ENCODE results near the gene CNNM1. TPM values are rescaled to one million over a fixed set of nuclear protein-coding genes. Genes with fewer than 3 reads are reported as not detected.

The CNNM1 gene
- total RNA-seq, 2 experiments from 2014 or later, result 1.4 to 1.5 TPM

DNA sequence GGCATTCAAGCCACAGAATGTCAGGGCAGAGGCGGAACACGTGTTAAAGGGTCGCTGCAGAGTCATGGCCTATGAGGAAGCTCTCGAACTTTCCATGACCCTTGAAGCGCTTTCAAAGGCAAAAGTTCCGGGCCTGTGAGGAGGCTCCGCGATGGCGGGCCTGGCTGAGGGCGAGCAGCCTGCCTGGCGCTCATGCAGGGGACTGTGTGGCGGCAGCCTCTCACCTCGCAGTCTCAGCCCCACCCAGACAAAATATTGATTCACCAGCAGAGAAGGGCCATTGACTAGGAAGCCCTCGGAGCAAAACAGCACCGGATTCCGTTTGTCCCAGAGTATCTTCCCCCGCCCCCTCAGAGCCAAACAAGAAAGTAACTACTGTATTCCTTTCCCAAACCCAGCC, 12.8 kb upstream of the CNNM1 start:
- H3K4me1 Mint-ChIP-seq, result no peaks in the 10 kb centered on the region
- H3K27me3 Mint-ChIP-seq, result peaks cover 11% of the 10 kb centered on the region
- intact Hi-C loops (cut with DNase I, micrococcal nuclease), result no loop called here
- no peak overlapping the region for H3K27ac Mint-ChIP-seq
- H3K9me3 Mint-ChIP-seq (ENCODE audit: low read depth), result no peaks in the 10 kb centered on the region
- no peak for ATAC-seq
- POLR2A ChIA-PET, result no interaction called here
- no peak overlapping the region for H3K4me3 Mint-ChIP-seq
- DNase-seq, result no peak
- no peaks in the 10 kb centered on the region for H3K36me3 Mint-ChIP-seq (ENCODE audit: low read depth)
- CTCF ChIA-PET, result no interaction called here

DNA sequence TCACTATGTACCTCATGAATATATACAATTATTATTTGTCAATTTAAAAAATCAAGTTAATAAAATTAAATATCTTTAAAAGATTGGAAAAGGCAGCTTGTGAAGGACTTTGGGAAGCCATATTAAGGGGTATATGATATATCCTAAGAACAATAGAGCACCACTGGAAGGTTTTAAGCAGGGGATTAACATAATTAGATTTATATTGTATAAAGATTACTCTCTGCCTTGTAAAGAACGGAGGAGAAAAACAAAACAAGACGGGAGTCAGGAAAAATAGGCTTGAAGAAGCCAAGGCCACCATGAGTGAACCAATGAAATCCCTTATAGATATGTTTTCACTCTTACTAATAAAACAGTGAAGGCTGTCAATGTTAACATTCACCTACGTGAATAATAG, 11.1 kb upstream of the CNNM1 start:
- CTCF ChIA-PET, result no interaction called here

DNA sequence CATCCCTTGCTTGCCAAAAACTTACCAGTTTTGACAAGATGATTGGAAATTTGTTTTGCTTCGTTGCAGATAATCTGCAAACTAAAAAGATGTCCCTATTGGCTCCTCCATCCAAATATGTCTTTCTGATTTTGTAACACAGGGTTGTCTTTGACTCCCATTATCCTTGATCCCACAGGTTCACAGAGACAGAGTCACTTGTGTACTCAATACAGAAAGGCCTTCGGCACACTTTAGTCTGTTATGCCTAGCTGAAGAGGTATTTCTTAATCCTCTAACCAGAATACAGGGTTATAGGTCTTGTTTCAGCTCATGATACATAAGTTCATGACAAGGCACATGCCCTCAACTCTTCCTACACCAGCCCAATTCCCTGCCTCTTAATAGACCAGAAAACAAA, 10.7 kb upstream of the CNNM1 start:
- intact Hi-C loops (cut with DNase I, micrococcal nuclease), result no loop called here
- no peak for DNase-seq
- H3K4me1 Mint-ChIP-seq, result no peaks in the 10 kb centered on the region
- H3K27ac Mint-ChIP-seq, result no peak overlapping the region
- peaks cover 20% of the 10 kb centered on the region for H3K27me3 Mint-ChIP-seq
- no peaks in the 10 kb centered on the region for H3K9me3 Mint-ChIP-seq (ENCODE audit: low read depth)
- H3K4me3 Mint-ChIP-seq, result no peak overlapping the region
- POLR2A ChIA-PET, result no interaction called here
- no peak for ATAC-seq
- H3K36me3 Mint-ChIP-seq (ENCODE audit: low read depth), result no peaks in the 10 kb centered on the region
- CTCF ChIA-PET, result no interaction called here

More for the DNA sequence above, 11.1 kb upstream of the CNNM1 start:
- Mint-ChIP-seq H3K27me3 (peaks cover 18% of the 10 kb centered on the region), H3K4me1 (no peaks in the 10 kb centered on the region), H3K36me3 (ENCODE audit: low read depth) (no peaks in the 10 kb centered on the region), H3K27ac (no peak overlapping the region), H3K4me3 (no peak overlapping the region), H3K9me3 (ENCODE audit: low read depth) (no peaks in the 10 kb centered on the region)
- ATAC-seq, result no peak
- no peak for DNase-seq
- intact Hi-C loops (cut with DNase I, micrococcal nuclease), result no loop called here
- POLR2A ChIA-PET, result no interaction called here

DNA sequence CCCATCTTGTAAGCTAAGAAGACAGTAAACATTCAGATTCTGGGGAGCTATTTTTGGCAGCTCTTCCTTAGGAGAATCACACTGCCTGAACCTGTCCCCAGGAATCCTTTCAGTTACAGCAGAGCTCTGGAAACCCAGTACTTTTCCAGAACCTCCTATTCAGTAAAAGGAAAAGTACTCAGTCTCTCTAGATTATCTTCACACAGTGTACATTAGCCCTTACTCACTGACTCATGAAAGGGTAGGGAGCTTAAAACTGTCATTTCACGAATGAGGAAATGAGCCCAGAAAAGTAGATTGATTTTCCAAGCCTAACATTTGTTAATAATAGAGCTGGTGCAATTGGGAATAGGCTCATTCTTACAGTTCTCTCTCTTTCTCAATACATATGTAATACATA, 3.9 kb upstream of the CNNM1 start:
- peaks cover 4% of the 10 kb centered on the region for H3K36me3 Mint-ChIP-seq (ENCODE audit: low read depth)
- CTCF ChIA-PET, result no interaction called here

DNA sequence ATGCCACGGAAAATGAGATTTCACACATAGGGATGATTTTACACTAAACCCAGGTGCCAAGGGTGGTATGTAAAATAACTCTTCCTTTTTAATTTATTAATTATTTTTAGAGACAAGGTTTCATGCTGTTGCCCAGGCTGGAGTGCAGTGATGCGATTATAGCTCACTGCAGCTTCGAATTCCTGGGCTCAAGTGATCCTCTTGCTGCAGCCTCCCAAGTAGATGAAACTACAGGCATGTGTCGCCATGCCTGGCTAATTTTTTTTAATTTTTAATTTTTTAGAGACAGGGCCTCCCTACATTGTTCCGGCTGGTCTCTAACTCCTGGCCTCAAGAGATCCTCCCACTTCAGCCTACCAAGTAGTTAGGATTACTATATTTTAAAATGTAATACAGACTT, 2.3 kb upstream of the CNNM1 start:
- no peak overlapping the region for H3K4me3 Mint-ChIP-seq
- no peak for ATAC-seq
- CTCF ChIA-PET, result no interaction called here
- H3K4me1 Mint-ChIP-seq, result peaks cover 5% of the 10 kb centered on the region
- intact Hi-C loops (cut with DNase I, micrococcal nuclease), result no loop called here
- peaks cover 4% of the 10 kb centered on the region for H3K36me3 Mint-ChIP-seq (ENCODE audit: low read depth)
- no peak for DNase-seq
- no peak overlapping the region for H3K27ac Mint-ChIP-seq
- POLR2A ChIA-PET, result no interaction called here
- no peaks in the 10 kb centered on the region for H3K9me3 Mint-ChIP-seq (ENCODE audit: low read depth)
- H3K27me3 Mint-ChIP-seq, result peaks cover 32% of the 10 kb centered on the region

More for the DNA sequence above, 3.9 kb upstream of the CNNM1 start:
- intact Hi-C loops (cut with DNase I, micrococcal nuclease), result no loop called here
- no peaks in the 10 kb centered on the region for H3K9me3 Mint-ChIP-seq (ENCODE audit: low read depth)
- POLR2A ChIA-PET, result no interaction called here
- H3K4me3 Mint-ChIP-seq, result no peak overlapping the region
- H3K27me3 Mint-ChIP-seq, result peaks cover 25% of the 10 kb centered on the region
- ATAC-seq (no peak), DNase-seq (no peak)
- no peaks in the 10 kb centered on the region for H3K4me1 Mint-ChIP-seq
- no peak overlapping the region for H3K27ac Mint-ChIP-seq

DNA sequence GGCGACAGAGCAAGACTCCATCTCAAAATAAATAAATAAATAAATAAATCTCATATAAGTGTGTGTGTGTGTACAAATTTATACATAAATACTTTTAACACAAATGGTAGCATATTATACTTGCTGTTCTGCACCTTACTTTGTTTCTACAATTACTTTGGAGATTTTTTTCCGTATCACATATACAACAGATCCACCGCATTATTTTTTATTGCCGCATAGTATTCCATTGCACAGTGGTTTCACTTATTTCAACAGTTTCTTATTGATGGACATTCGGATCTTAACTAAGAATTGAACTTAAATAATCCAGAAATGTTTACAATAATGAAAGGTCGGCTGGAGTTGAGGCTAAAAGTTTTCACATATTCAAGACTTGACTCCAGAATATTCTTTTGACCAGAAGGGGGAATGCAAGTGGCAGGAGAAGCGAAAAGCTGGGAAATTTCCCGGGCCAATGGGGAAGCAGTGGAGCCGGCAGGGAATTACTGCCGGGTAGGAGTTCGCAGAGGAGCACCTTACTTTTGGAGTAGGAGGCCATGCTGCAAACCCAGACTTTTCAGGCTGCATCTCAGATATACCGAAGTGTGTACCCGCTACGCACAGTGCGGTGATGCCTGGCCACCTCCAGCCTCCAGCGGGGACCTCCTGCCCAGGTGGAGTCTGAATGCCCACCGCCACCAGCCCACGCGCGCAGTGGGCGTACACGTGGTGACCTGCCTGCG, 415 bp upstream of the CNNM1 start:
- intact Hi-C loops (cut with DNase I, micrococcal nuclease), result no loop called here
- POLR2A ChIA-PET, result interaction anchor here (0.6 kb wide), 1 partner anchor 9 kb away, joined by 3 read pairs; no protein-coding TSS in a partner anchor

DNA sequence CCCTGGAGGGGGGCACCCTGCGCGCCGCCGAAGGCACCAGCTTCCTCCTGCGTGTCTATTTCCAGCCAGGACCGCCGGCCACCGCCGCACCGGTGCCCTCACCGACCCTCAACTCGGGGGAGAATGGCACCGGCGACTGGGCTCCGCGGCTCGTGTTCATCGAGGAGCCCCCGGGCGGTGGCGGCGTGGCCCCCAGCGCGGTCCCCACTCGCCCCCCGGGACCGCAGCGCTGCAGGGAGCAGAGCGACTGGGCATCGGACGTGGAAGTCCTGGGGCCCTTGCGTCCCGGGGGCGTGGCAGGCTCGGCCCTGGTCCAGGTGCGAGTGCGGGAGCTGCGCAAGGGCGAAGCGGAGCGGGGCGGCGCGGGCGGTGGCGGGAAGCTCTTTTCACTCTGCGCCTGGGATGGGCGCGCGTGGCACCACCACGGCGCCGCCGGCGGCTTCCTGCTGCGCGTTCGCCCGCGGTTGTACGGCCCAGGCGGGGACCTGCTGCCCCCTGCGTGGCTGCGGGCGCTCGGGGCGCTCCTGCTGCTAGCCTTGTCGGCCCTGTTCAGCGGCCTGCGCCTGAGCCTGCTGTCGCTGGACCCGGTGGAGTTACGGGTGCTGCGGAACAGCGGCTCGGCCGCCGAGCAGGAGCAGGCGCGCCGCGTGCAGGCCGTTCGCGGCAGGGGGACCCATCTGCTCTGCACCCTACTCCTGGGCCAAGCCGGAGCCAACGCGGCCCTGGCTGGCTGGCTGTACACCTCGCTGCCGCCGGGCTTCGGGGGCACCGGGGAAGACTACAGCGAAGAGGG, 594 bp downstream of the CNNM1 start:
- no peak overlapping the region for H3K27ac Mint-ChIP-seq
- peaks cover 4% of the 10 kb centered on the region for H3K36me3 Mint-ChIP-seq (ENCODE audit: low read depth)
- ChIA-PET CTCF (interaction anchor here (0.9 kb wide), 1 partner anchor 9 kb away, joined by 3 read pairs; no protein-coding TSS in a partner anchor), POLR2A (no interaction called here)
- H3K4me3 Mint-ChIP-seq, result peak overlapping the region; percentile 66
- H3K4me1 Mint-ChIP-seq, result peaks cover 5% of the 10 kb centered on the region
- intact Hi-C loops (cut with DNase I, micrococcal nuclease), result loop anchor here in 1 of 2 experiments (5.0 kb wide), 1 partner anchor 97 kb away; no protein-coding TSS in a partner anchor
- peaks cover 33% of the 10 kb centered on the region for H3K27me3 Mint-ChIP-seq
- ATAC-seq (peak; percentile 41), DNase-seq (peak; percentile 41)
- H3K9me3 Mint-ChIP-seq (ENCODE audit: low read depth), result no peaks in the 10 kb centered on the region

More for the DNA sequence above, 415 bp upstream of the CNNM1 start:
- ATAC-seq (no peak), DNase-seq (no peak)
- H3K27ac Mint-ChIP-seq, result no peak overlapping the region
- H3K4me3 Mint-ChIP-seq, result peak overlapping the region; percentile 27
- no peaks in the 10 kb centered on the region for H3K9me3 Mint-ChIP-seq (ENCODE audit: low read depth)
- peaks cover 33% of the 10 kb centered on the region for H3K27me3 Mint-ChIP-seq
- H3K36me3 Mint-ChIP-seq (ENCODE audit: low read depth), result peaks cover 4% of the 10 kb centered on the region
- CTCF ChIA-PET, result interaction anchor here (0.9 kb wide), 1 partner anchor 8 kb away, joined by 3 read pairs; no protein-coding TSS in a partner anchor
- H3K4me1 Mint-ChIP-seq, result peaks cover 5% of the 10 kb centered on the region

DNA sequence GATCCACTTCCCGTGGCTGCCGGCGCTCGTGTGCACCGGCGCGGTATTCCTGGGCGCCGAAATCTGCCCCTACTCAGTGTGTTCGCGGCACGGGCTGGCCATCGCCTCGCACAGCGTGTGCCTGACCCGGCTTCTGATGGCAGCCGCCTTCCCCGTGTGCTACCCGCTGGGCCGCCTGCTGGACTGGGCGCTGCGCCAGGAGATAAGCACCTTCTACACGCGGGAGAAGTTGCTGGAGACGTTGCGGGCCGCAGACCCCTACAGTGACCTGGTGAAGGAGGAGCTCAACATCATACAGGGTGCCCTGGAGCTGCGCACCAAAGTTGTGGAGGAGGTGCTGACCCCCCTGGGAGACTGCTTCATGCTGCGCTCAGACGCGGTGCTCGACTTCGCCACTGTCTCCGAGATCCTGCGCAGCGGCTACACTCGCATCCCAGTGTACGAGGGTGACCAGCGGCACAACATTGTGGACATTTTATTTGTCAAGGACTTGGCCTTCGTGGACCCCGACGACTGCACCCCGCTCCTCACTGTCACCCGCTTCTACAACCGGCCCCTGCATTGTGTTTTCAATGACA, 1.3 kb downstream of the CNNM1 start:
- intact Hi-C loops (cut with DNase I, micrococcal nuclease), result loop anchor here in 1 of 2 experiments (5.0 kb wide), 1 partner anchor 98 kb away; no protein-coding TSS in a partner anchor
- no peak overlapping the region for H3K27ac Mint-ChIP-seq
- POLR2A ChIA-PET, result no interaction called here

DNA sequence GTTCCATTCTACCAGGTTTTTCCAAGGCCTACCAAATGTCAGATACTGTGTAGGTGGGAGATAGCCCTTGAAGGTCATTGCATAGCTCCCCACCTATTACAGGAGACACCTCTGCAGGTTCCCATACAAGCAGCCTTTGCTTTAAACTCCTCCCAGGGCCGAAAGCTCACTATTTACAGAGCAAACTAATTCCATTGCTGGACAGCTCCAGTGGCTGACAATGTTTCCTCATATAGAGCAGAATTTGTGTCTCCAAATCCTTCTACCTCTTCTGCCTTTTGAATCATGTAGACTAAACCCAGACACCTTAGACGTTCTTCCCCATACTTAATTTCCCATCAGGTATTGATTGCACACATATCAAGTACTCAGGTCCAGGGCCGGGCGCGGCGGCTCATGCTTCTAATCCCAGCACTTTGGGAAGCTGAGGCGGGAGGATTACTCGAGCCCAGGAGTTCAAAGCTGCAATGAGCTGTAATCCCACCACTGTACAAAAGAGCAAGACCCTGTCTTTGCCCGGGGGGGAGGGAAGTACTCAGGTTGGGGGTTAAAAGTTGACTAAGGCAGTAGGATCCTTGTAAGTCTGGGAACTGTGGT, 2.1 kb downstream of the CNNM1 start:
- CTCF ChIA-PET, result no interaction called here
- peak overlapping the region; percentile 66 for H3K4me3 Mint-ChIP-seq
- peaks cover 31% of the 10 kb centered on the region for H3K27me3 Mint-ChIP-seq
- H3K9me3 Mint-ChIP-seq (ENCODE audit: low read depth), result no peaks in the 10 kb centered on the region
- H3K36me3 Mint-ChIP-seq (ENCODE audit: low read depth), result peaks cover 4% of the 10 kb centered on the region
- intact Hi-C loops (cut with DNase I, micrococcal nuclease), result loop anchor here in 1 of 2 experiments (5.0 kb wide), 1 partner anchor 99 kb away; no protein-coding TSS in a partner anchor
- POLR2A ChIA-PET, result no interaction called here
- H3K27ac Mint-ChIP-seq, result no peak overlapping the region
- no peak for ATAC-seq
- no peak for DNase-seq
- H3K4me1 Mint-ChIP-seq, result peaks cover 5% of the 10 kb centered on the region

More for the DNA sequence above, 1.3 kb downstream of the CNNM1 start:
- Mint-ChIP-seq H3K36me3 (ENCODE audit: low read depth) (peaks cover 4% of the 10 kb centered on the region), H3K27me3 (peaks cover 33% of the 10 kb centered on the region), H3K9me3 (ENCODE audit: low read depth) (no peaks in the 10 kb centered on the region), H3K4me1 (peaks cover 5% of the 10 kb centered on the region), H3K4me3 (peak overlapping the region; percentile 66)
- DNase-seq (peak; percentile 10), ATAC-seq (no peak)
- CTCF ChIA-PET, result no interaction called here

DNA sequence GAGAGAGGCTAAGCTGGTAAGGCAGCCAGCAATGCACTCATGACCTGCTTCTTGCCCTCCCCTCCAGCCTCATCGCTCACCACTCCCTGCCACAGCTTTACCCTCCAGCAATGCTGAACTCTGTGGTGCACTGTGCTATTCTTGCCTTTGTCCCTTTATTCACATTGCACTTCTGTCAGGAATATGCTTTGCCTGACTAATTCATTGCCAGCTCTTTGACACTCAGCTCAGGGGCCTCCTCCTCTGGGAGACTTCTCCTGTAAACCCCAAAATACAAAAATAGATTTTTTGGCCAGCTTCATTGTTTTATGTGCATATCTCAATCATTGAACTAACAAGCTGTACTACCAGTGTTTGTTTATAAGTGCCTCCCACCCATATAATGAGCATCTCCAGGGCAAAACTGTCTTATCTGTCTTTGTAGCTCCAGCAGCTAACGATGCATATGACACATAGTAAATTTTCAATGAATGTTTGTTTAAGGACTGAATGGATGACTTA, 8.2 kb downstream of the CNNM1 start:
- ChIA-PET CTCF (no interaction called here), POLR2A (no interaction called here)
- intact Hi-C loops (cut with DNase I, micrococcal nuclease), result no loop called here
- ATAC-seq (no peak), DNase-seq (no peak)
- no peaks in the 10 kb centered on the region for H3K9me3 Mint-ChIP-seq (ENCODE audit: low read depth)
- H3K4me1 Mint-ChIP-seq, result no peaks in the 10 kb centered on the region
- peaks cover 6% of the 10 kb centered on the region for H3K27me3 Mint-ChIP-seq
- H3K36me3 Mint-ChIP-seq (ENCODE audit: low read depth), result no peaks in the 10 kb centered on the region
- H3K27ac Mint-ChIP-seq, result no peak overlapping the region
- H3K4me3 Mint-ChIP-seq, result no peak overlapping the region

DNA sequence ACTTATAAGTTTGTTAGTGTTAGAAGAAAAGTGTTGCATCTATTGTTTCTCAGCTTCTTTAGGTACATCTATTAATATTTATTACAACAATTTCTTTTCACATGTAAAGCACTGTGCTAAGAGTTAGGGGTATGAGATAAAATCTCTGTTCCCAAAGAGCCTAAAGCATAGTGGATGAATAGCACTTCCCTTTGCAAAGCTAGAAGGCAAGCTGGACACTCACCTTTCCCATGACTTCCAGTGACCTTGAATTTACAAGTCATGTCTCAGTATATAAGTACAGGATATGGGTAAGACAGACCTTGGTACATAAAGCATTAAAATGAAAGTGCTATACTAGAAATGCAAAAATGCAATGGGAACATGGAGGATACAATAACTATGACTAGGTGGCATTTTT, 8.7 kb downstream of the CNNM1 start:
- no peaks in the 10 kb centered on the region for H3K36me3 Mint-ChIP-seq (ENCODE audit: low read depth)
- CTCF ChIA-PET, result no interaction called here
- H3K27me3 Mint-ChIP-seq, result peaks cover 4% of the 10 kb centered on the region
- H3K4me3 Mint-ChIP-seq, result no peak overlapping the region
- no peak for ATAC-seq
- H3K4me1 Mint-ChIP-seq, result no peaks in the 10 kb centered on the region
- intact Hi-C loops (cut with DNase I, micrococcal nuclease), result no loop called here
- POLR2A ChIA-PET, result no interaction called here
- no peak overlapping the region for H3K27ac Mint-ChIP-seq
- DNase-seq, result no peak
- no peaks in the 10 kb centered on the region for H3K9me3 Mint-ChIP-seq (ENCODE audit: low read depth)
